ENCODE data around the gene CDH13.

Gene CDH13

DNA sequence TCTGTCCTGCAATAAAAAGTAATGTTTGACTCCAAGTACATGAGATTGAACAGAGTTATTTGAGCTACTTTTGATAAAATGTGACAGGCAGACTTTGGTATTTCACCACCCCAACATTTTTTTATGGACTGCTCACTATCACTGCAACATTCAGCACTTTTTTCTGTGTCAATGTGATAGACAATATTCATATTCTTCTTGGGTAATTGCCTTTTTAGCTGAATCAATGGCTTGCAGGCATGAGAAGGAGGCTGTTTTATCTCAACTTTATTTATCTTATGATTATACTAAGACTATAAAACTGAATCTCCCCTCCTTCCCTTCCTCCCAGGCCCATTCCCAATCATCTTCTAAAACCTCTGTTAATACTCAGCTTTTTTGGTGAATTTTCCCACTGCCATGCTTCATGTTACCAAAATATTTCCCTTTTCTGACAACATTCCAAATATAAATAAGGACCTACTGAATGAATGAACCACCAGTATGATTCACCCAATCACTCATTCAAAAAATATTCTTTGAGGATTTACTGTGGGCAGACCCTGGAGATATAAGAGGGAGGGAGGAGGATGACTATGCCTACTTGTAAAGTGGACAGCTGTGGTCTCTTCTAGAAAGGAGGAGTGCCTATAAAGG, 67.6 kb downstream of the CDH13 start:
- no peak for DNase-seq (ENCODE audit: low read depth, low spot score)

DNA sequence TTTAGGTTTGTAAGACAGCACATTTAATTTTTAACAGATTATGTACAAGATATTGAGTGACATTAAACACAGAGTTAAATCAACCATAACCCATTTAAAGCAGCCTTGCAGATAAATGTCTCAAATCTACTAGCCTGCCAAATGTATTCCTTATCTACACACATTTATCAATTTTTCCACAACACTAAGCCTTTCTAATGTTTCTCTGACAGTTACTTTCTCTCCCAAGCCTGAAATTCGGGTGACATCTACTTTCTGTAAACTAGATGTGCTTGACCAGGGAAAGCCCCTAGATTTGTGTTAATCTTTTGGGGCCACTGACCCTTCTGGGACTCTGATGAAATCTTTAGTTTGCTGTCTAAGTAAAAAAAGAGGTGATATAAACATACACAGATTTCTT, 69.0 kb downstream of the CDH13 start:
- DNase-seq (ENCODE audit: low read depth, low spot score) = no peak

DNA sequence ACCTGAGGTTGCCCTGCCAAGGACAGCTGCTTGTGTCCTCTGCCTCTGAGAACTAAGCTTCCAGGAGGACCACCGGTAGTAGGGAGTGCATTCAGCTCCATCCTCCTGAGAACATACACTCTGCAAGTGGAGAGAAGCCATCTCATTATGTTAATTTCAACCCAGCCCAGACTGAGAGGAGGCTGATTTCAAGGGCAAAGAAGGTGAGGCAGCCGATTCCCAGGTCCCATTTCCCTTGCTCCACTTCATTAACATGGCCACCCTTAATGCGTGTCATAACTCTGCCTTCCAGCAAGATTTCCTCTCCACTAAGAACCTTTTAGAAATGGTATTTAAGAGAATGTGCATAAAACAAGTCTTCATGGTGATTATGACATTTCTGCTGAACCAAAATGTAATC, 72.5 kb downstream of the CDH13 start:
- DNase-seq (ENCODE audit: low read depth, low spot score) = no peak

DNA sequence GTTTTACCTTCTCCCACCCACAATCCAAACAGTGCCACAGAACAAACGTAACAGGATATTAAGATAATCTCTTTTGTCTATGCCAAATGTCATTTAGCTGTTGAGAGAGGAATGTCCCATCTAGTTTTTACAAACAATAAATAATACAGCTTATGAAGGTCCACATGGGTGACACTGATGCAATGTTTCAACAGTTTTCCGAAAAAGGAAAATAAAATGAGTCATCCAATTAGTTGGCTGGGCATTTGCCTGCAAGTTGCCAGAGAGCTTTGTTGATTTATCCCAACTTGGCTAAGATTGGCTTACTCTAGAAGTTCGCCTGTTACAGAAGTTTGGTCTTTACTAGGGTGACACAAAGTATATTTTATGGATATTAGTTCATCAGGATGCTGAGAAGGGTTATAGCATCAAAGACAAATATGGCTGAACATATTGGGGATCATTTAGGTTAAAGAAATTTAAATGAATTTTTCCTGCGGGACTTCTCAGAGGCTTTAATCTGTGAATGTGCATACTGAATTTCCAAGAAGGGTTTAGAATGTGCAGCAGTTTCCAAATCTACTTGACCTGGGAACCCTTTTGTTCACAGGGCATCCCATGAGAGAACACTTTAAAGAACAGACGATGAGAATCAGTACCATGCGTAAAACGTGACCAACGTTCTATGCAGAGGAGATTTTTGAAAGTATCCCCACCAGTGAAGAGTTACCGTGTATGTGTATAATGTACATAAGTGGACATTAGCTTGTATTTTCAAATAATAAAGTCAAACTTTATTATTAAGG, 73.1 kb downstream of the CDH13 start:
- DNase-seq (ENCODE audit: low read depth, low spot score) = peak; percentile 39

DNA sequence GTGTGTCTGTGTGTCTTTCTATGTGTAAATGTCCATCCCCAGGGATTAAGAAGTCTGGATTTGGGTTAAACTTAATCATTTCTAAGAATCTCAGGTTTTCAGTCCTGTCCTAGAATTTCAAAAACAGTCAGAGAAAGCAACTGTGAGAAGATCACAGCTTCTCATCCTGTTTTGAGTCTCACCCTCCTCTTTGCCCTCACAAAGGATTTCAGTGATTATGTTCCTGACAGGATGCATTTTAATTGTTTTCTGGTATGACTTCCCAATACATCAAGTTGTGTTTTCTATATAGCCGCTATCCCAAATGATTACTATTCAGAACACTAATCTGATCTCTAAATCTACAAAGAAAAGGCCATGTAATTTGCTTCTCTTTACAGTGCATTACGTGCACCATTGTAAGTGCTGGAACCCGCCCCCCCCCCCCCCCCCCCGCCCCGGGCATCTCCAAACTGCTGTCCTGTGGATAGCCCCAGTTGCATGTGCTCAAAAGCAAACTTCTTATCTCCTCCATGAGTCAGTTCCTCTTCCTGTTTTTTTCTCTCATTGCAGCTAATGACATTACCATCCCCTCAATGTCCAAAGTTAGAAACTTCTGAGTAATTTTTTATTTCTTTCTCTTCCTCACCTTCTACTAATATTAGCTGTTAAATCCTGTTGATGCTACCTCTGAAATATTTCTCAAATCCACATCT, 73.9 kb downstream of the CDH13 start:
- no peak for DNase-seq (ENCODE audit: low read depth, low spot score)

DNA sequence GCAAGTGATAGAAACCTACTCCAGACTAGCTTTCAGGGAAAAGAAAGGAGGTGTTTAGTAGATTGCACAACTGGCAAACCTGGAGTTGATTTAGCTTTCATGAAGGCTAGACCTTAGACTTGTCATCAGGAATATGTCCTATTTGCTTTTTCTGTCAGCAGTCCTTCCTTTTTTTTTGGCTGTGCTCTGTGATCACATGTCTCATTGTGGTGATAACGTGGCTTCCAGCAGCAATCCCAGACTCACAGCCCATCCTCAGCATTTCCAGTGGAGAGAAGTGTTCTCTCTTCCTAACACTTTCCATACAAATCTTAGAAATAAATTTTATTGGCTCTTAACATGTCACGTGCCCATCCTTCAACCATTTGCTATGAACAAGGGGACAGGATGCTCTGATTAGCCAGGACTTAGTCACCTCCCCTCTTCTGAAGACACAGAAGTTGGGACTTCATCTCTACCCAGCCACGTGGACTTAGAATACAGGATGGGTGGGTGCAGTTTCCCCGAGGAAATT, 74.7 kb downstream of the CDH13 start:
- DNase-seq (ENCODE audit: low read depth, low spot score) = no peak

DNA sequence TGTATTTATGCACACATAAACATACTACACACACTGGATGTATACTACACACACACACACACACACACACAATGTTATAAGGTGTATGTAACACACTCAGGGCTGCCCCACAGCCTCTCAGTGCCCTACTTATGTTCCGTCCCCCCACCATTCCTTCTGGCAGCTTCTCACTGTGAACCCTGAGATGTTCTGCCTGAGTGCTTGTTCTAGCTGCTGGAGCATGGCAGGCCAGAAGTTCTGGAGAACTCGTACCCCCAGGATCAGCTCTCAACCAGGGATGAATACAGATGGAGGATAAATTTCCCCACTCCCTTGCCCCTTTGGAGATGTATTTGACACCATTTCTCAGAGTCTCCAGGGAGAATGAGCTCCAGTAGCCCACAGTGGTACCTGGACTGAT, 76.4 kb downstream of the CDH13 start:
- no peak for DNase-seq (ENCODE audit: low read depth, low spot score)

DNA sequence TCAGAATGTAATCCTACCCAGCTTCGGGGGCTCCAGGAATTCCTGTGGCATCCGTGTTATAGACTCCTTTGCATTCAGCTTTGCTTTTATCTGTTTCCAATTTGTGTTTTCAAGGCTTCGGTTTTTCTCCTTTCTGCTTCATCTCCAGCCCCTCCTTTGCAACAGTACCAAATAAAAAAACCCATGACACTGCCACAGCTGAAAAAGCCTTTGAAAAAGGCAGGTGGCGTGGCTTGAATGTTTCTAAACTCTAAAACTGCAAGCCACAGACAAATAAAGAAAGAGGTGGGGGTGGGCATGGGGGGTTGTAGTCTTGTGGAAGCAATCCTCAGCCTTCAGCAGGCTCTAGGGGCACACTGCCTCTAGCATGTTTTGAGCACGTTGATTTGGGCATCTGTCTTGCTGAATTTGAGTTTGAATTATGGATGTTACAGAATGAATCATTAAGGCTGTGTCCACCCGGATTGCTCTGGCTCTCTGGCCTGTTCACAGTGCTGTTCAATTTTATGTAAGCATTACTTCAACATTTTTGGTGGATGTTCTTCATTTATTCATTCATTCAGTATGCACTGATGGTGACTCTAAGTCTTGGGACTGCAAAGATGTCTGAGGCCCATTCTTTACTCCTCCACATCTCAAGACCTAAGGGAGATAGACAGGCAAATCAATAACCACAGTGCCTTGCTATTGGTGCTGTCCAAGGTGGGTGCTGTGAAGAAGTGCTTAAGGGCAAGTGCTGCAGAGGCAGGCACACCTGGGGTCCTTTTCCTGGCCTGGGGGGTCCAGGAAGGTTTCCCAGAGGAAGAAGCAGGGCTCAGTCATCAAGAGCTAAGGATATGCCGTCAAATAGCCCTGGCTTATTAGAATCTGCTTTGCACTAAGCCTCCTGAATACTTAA, 77.4 kb downstream of the CDH13 start:
- no peak for DNase-seq (ENCODE audit: low read depth, low spot score)

DNA sequence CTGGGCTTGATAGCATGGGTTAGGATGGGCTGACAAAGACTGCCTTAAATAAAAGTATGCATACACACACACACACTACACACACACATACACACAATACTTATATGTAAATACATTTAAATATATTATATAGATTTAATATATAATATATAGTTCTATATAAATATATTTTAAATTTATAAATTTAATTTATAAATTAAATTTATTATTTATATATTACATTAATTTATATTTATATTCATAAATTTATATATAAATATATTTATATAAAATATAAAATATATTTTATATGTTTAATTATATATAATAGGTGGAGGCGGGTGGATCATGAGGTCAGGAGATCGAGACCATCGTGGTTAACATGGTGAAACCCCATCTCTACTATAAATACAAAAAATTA, 83.2 kb downstream of the CDH13 start:
- DNase-seq (ENCODE audit: low read depth, low spot score) = no peak

DNA sequence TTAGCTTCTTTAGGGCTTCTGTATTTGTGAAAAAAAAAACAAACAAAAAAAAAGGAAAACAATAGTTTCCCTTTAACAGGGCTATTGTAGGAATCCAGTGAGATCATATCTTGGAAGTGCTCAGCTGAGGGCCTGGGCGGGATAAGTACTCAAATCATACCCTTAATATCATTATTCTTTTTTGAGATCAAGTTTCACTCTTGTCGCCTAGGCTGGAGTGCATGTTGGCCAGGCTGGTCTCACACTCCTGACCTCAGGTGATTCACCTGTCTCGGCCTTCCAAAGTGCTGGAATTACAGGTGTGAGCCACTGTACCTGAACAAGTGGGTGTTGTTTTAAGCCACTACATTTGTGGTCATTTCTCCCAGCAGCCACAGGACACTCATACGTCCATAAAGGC, 87.0 kb downstream of the CDH13 start:
- no peak for DNase-seq (ENCODE audit: low read depth, low spot score)

DNA sequence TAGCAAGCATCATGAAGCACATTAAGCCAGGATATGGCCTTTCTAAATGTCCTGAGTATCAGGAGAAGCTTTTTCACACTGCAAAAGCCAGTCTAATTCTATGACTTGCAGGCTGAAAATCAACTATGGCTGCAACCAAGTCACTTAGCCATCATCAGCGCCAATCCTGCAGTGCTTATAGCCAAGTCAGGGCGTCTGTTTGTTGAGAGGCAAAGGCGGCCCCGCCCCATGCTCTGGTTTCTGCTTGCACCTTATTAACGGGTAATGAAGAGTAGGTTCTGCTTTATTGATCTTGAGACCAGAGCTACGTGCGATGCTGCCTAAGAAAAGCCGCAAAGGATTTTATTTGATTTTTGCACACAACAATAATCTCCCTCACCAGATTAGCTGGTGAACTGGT, 88.4 kb downstream of the CDH13 start:
- DNase-seq (ENCODE audit: low read depth, low spot score) = no peak

DNA sequence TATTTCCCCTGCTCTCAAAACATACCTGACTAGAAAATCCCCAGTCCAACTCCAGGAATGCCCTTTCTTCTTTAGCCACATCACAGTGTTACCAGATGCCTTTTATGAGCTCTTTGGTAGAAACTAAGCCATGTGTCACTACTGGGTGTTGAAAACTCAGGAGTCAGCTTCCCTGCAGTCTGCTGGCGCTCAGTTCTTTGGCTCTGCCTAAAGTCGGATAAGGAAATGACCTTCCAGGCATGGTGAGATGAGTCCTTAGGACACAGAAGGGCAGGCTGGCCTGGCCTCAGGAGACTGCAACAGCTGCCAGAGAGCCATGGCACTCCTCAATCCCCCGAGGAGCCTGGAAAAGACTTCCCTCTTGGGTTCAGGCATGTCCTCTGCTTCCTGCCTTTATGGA, 89.1 kb downstream of the CDH13 start:
- no peak for DNase-seq (ENCODE audit: low read depth, low spot score)

DNA sequence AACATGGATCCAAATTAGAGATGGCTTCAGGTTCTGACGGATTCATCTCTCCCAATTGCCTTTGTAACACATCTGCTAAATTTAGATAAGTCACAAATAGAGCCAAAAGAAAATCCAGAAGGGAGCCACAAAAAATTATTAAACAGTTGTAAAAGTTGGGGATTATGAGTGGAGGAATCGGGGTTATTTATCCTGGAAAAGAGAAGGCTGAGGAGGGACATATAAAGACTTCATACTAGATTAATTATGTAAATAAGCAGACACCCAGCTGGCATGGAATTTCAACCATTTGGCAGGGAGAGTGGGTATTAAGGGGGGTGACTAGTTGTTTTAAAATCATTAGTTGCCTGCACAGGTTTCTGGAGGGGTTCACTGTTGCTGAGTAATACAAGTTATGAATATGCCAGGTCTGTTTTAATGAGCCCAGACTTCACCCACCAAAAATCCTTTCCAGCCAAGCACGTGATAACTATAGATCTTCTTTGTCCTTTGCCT, 89.6 kb downstream of the CDH13 start:
- DNase-seq (ENCODE audit: low read depth, low spot score) = no peak

DNA sequence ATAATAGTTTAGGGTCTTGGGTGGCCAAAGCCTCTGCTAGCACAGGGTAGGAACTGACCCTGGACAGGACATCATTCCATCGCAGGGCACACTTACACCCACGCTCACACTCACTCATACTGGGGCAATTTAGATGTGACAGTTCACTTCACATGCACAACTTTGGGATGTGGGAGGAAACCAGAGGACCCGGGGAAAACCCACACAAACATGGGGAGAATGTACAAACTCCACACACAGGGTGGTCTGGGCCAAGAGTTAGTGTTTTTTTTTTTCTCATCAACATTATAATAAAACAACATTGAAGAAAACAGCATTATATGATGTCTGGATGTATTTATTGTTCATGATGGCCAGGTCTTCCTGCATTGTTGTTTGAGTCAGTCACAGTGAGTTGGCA, 93.6 kb downstream of the CDH13 start:
- DNase-seq (ENCODE audit: low read depth, low spot score) = no peak

DNA sequence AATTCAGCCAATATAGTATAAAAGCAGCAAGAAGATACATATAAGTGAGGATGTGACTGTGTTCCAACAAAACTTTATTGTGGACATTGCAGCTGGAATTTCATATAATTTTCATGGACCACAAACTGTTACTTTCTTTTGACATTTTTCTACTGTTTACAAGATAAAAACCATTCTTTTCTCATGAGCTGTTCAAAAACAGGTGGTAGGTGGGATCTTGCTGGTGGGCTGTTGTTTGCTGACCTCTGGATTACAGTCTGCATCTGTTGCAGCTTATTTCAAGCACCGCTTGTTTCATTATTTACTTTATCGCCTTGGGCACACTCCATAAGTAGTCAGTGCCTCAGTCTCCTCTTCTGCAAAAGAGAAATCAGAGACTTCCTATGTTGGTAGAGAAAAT, 99.5 kb downstream of the CDH13 start:
- DNase-seq (ENCODE audit: low read depth, low spot score) = no peak

DNA sequence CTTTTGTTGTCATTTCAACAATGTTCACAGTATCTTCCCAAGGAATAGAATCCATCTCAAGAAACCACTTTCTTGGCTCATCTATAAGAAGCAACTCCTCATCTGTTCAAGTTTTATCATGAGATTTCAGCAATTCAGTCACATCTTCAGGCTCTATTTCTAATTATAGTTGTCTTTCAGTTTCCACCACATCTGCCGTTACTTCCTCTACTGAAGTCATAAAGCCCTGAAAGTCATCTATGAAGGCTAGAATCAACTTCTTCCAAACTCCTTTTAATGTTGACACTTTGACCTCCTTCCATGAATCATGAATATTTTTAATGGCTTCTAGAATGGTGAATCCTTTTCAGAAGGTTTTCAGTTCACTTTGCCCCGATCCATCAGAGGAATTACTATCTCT, 102.1 kb downstream of the CDH13 start:
- no peak for DNase-seq (ENCODE audit: low read depth, low spot score)

DNA sequence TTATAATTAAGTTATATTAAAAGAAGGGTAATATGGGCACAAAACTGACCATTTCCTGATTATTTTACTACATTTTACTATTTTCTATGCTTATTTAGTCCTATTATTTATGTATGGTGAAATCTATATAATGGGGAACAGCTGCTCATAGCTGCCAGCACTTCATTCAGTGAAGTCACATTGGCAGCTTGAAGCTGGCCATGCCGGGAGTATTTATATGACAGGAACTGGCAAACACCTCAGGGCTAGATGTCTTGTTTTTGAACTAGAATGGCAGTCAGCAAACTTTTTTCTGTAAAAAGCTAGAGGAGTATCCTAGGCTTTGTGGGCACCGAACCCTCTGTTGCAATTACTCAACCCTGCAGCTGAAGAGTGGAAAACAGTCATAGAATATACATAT, 104.1 kb downstream of the CDH13 start:
- no peak for DNase-seq (ENCODE audit: low read depth, low spot score)

DNA sequence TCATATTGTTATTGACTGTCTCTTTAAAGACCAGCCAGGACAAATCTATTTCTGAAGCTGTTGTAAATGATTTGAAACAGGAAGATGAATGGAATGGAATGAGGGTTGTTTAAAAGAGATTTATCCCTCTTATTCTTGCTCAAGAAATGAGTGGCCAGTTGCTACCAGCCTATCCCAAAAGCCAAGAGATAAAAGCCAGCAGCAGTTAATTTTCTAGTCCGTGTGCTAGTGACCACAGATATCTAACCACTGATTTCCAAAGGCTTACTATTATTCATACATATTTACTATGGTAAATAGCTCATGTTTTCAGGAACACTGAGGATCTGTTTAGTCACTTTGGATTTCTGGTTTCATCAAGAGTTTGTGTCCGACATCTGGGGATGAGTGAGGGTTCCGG, 105.7 kb downstream of the CDH13 start:
- no peak for DNase-seq (ENCODE audit: low read depth, low spot score)

DNA sequence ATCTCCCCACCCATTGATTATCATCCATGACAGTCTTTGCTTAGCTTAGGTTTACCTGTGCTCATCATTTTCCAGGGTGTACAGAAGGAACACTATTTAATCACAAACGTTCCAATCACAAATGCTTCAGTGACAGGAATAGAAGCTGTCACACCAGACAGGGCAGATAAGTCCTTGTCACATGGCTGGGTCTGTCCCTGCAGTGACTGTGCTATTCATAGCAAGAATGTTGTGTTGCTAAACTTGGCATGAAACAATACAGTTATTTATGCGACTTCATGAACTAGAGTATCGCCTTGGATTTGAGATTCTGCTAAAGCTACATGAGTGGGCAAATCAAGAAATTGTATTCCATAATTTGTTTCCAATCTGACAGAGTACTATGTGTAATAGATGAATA, 108.4 kb downstream of the CDH13 start:
- no peak for DNase-seq (ENCODE audit: low read depth, low spot score)

DNA sequence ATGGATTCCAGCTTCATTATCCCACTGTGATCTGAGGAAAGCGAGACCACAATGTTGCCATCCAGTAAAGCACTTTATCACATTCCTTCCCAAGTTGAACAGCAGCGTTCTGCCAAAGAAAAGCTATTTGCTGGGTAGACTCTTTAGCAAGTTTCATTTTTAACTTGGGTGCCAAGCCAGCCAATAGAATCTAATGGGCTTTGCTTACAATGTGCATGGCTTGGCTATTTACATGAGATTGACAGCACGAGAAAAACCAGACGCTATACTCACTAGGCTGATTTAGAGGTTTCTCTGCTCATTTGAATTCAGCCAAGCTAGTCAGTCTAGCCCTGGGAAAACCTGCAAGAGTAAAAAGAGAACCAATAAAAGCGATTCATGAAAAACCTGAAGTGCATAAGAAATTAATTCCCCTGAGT, 108.9 kb downstream of the CDH13 start:
- no peak for DNase-seq (ENCODE audit: low read depth, low spot score)

DNA sequence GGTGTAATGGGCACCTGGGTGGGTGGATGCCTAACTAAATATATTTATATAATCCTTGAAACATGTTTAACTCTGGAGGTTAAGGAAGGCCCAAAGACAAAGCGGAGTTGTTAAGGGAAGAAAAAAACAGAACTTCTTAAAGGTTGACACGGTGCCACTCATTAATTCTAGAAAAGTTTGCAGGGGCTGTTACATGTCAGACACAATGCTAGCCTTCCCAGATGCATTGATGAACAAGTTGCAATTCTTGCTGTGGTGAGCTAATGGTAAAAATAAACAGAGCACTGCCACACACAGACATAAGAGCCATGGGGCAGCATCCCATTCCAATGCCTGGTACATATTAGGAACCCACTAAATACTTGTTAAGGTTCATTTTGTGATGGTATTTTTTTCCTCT, 109.5 kb downstream of the CDH13 start:
- DNase-seq (ENCODE audit: low read depth, low spot score) = no peak

DNA sequence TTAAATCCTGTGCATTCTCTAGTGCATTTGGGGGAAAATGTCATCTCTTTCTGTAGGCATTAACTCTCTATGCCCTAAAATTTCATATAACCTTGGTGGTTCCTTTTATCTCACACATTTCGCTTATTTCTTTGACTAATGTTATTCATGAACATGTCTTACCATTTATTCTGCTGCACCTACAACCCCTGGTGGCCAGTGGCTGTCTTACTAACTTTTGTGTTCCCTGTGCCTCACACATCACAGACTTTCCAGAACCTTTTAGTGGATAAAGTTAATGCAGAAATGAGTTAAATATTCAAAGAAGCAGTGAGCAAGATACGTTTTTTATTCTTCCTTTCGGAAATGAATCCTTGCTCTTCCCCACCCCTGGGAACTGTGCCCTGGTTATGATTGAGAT, 111.9 kb downstream of the CDH13 start:
- DNase-seq (ENCODE audit: low read depth, low spot score) = no peak

Measured in brain pericyte (primary cell).